Kidney epithelial cell (primary cell): ENCODE data around the gene CASD1. TPM values are rescaled to one million over a fixed set of nuclear protein-coding genes. Genes with fewer than 3 reads are reported as not detected.

ENCODE experiments used
- DNase-seq: peaks from one replicate; pipeline ENCODE4 v3.0.0-alpha.2; 2010; ENCODE audit warnings: low read depth
- H3K27me3 ChIP-seq: 2 replicates; pipeline ENCODE4 v1.6.0; 2011; ENCODE audit warnings: low read length; ENCODE audit not compliant: control insufficient read depth, insufficient read depth
- H3K36me3 ChIP-seq: 2 replicates; pipeline ENCODE4 v1.5.1; 2011; ENCODE audit warnings: low read length; ENCODE audit not compliant: control insufficient read depth, insufficient read depth
- H3K4me3 ChIP-seq: 2 replicates; pipeline ENCODE4 v1.5.1; 2011; ENCODE audit warnings: low read depth, mild to moderate bottlenecking, control low read depth, low read length
- CTCF ChIP-seq: IDR thresholded peaks from 2 replicates; pipeline ENCODE4 v1.5.1; 2011; ENCODE audit warnings: mild to moderate bottlenecking, moderate library complexity, low read length, control low read depth, inconsistent platforms; ENCODE audit not compliant: insufficient read depth, poor library complexity, severe bottlenecking
- total RNA-seq: library from RNA; depleted of rRNA; stranded (reverse); fragments of >200 nt; gene quantifications from 2 replicates; pipeline ENCODE4 v1.2.3, GENCODE V29; 2015

The CASD1 gene
- total RNA-seq, 1 donor from 2014 or later: 15.8 TPM

DNA sequence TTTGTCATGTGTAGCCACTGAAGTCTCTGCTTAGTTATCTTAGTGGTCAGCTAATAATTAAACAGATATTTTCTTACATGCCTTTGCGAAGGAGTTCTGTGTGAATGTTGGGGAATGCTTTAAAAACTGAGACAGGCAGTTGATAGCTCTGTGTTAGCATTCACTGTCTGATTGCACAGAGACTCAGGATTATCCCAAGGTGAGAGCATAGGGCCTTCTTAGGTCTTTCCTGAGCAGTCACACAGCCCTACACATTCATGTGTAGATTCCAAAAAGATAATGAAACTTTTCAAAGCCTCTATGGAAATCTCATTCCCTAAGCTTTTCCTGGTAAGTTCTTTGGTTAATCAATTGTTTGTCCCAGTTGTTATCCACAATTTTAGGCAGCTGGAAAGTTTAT is 67.7 kb downstream of the CASD1 start:
- Histone ChIP-seq H3K27me3 (no peaks in the 10 kb centered on the region), H3K4me3 (no peak overlapping the region), H3K36me3 (no peaks in the 10 kb centered on the region)
- TF ChIP-seq CTCF: no peak
- no peak for DNase-seq

DNA sequence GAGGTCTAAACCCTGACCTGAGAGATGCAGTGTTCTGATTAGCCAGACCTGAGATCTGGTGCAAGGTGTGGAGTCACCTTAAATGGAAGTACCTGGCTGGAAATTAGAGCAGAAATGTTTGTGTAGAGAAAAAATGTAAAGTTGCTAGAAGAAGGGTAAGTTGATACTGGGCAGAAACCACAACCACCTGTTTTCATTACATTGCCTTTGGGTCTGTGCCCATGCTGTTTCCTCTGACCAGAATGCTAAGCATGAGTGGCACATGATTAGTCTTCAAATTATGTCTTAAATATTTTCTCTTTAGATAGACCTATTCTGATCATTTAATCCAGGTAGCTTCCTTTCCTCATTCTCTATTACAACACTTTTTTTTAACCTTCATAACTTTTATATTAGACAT is 69.0 kb downstream of the CASD1 start:
- peak; percentile 7 for DNase-seq
- TF ChIP-seq CTCF: no peak
- Histone ChIP-seq H3K27me3 (no peaks in the 10 kb centered on the region), H3K4me3 (no peak overlapping the region), H3K36me3 (no peaks in the 10 kb centered on the region)

GRCh38 chr7:94579470-94579869 is 69.9 kb downstream of the CASD1 start:
- no peak for DNase-seq
- no peak for TF ChIP-seq CTCF
- Histone ChIP-seq H3K27me3 (no peaks in the 10 kb centered on the region), H3K4me3 (no peak overlapping the region), H3K36me3 (peaks cover under 1% of the 10 kb centered on the region)

- DNase-seq: peak; percentile 21
- Histone ChIP-seq H3K27me3 (no peaks in the 10 kb centered on the region), H3K4me3 (no peak overlapping the region), H3K36me3 (peaks cover 1% of the 10 kb centered on the region)
- TF ChIP-seq CTCF: no peak
These were observed 71.0 kb downstream of the CASD1 start for GRCh38 chr7:94580601-94581000.

- DNase-seq: no peak
These were observed 74.5 kb downstream of the CASD1 start for GRCh38 chr7:94584113-94584512.

GRCh38 chr7:94588075-94588474 is 78.5 kb downstream of the CASD1 start:
- H3K36me3 ChIP-seq: peaks cover 1% of the 10 kb centered on the region
- no peak for TF ChIP-seq CTCF
- DNase-seq: no peak
- no peaks in the 10 kb centered on the region for H3K27me3 ChIP-seq
- no peak overlapping the region for H3K4me3 ChIP-seq

More at GRCh38 chr7:94584113-94584512, 74.5 kb downstream of the CASD1 start:
- no peaks in the 10 kb centered on the region for H3K27me3 ChIP-seq
- H3K4me3 ChIP-seq: no peak overlapping the region
- no peak for TF ChIP-seq CTCF
- peaks cover 1% of the 10 kb centered on the region for H3K36me3 ChIP-seq
